Raji (cell line): Measurements from ENCODE around the gene PPP1R8.

Source experiments
- POLR2A ChIP-seq: IDR thresholded peaks from 2 replicates; pipeline ENCODE4 v1.6.1; 2011; ENCODE audit warnings: low read depth, low read length, control low read depth; ENCODE audit not compliant: insufficient read depth

Gene PPP1R8

DNA sequence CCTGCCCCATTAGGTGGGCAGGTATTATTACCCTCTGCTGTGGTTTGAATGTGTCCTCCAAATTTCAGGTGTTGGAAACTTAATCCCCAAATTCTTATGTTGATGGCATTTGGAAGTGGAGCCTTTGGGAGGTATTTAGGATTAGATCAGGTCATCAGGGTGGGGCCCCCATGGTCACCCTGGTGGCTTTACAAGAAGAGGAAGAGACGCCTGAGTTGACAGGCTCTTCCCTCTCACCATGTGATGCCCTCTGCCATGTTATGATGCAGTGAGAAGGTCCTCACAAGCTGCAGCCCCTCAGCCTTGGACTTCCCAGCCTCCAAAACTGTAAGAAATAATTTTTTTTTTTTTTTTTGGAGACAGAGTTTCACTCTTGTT lies 32.9 kb downstream of the PPP1R8 start:
- no peak for TF ChIP-seq POLR2A

GRCh38 chr1:27864264-27864895 lies 33.8 kb downstream of the PPP1R8 start:
- TF ChIP-seq POLR2A = 0 out of 2 replicates have a peak, but pooled peaks have one; percentile 16

- TF ChIP-seq POLR2A = no peak
Observed at GRCh38 chr1:27865821-27866220, 35.2 kb downstream of the PPP1R8 start.

DNA sequence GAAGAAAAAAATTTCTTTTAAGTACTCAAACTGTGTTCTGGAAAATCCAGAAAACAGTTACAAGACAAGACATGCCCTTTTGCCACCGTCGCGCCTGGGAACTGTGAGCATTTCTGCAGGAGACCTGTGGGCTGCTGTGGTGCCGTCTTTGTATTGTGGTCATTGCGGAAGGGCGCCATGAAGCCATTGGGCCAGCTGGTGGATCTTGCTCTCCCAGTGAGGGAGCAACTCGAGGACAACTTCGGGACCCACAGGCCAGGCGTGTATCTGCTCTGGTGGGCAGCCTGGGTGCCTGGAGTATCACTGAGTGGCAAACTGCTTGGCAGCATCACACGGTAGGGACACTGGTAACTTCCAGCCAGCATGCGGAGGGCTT lies 38.0 kb downstream of the PPP1R8 start:
- no peak for TF ChIP-seq POLR2A

DNA sequence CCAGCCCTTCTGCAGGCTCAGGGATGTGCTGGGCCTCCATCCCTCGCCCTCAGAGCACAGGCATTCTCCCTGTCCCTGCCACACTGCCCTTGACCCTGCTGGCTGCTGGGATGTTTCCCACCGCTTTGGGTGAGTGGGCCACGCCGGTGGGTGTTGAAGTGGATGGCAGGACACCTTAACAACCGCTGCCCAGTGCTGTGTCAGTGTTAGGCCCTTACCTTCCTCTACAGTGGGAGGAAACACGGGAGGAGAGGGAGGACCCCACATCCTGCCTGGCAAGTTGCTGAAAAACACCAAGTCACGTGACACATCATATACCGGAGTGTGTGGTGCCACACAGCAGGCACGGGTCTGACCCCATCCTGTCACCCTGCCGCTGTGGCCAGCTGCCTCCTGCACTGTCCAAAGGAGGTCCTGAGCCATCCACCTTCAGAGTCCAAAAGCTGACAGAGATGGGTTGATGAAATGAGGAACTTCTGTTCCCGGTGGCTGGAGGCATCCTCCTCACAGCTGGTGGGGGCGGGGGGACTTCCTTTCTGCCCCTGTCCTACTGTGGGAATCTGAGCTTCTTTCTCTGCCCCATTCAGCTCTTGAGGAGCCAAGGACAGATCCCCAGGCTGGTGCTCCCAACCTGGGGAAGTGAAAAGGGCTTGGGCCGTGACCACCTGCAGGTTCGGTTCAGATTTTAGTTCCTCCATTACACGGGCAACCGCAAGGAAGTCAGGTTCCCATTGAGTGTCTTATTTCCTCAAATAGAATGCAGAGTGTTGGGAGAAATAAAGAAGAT lies 38.5 kb downstream of the PPP1R8 start:
- TF ChIP-seq POLR2A = peak; percentile 71

DNA sequence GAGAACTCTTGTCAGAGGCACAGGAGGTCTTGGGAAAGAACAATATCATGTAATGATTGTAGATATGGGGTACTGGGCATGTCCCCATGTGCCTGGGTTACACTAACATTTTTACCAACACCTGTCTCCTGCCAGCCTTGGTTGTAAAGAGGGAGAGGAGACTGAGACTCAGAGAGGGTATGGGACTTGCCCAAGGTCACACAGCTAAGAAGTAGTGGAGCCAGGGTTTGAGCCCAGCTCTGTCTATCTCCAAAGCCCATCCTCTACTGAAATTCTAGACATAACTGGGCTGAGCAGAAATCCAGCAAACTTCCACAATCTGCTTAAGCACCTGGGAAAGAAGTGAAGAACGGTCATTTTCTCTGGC lies 39.1 kb downstream of the PPP1R8 start:
- TF ChIP-seq POLR2A = no peak

- peak; percentile 76 for TF ChIP-seq POLR2A
Observed at GRCh38 chr1:27872059-27872801, 41.6 kb downstream of the PPP1R8 start, which contains the start of gene THEMIS2. THEMIS2 (plus strand) TSS chr1:27872544; CDS start chr1:27872572, 28 bp downstream.

DNA sequence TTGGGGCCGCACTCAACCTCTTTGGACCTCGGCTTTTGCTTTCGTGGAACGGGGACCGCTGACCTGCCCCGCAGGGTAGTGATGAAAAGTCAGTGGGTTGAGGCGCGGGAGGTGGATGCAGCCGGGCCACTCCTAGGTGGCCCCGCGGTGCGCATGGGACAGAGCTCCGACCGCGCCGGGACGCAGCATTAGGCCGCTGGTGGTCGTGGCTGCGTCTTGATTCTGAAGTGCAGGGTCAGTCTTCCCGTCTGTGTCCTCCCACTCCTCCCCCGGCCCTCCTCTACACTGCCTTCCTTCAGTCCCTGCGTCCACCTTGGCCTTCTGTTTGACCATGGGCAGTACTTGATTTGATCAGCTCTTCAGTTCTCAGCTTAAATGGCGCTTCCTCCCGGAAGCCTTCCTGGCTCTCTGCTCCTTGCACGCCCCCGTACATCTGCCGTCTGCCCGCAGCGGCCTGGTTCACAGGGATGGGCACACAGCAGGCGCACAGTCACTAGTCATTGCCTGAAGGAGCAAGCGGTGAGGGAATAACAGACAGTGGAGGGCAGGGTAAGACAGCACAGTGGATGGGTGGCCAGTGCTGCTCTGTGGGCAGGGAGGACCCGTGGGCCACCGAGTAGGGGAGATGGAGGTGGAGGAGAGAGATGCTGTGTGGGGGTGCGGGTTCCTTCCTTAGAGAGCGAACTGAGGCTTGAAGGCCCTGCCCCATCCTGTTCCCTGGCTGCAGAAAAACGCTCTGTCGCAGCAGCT lies 42.4 kb downstream of the PPP1R8 start:
- TF ChIP-seq POLR2A = no peak

GRCh38 chr1:27873671-27874384 lies 43.2 kb downstream of the PPP1R8 start:
- no peak for TF ChIP-seq POLR2A

- TF ChIP-seq POLR2A = no peak
Observed at GRCh38 chr1:27876341-27877114, 45.9 kb downstream of the PPP1R8 start.

GRCh38 chr1:27877115-27877416 lies 46.5 kb downstream of the PPP1R8 start:
- TF ChIP-seq POLR2A = no peak

- TF ChIP-seq POLR2A = no peak
Observed at GRCh38 chr1:27878039-27878438, 47.5 kb downstream of the PPP1R8 start.

- no peak for TF ChIP-seq POLR2A
Observed at GRCh38 chr1:27878787-27879335, 48.3 kb downstream of the PPP1R8 start.

- TF ChIP-seq POLR2A = no peak
Observed at GRCh38 chr1:27879374-27880082, 48.9 kb downstream of the PPP1R8 start.

DNA sequence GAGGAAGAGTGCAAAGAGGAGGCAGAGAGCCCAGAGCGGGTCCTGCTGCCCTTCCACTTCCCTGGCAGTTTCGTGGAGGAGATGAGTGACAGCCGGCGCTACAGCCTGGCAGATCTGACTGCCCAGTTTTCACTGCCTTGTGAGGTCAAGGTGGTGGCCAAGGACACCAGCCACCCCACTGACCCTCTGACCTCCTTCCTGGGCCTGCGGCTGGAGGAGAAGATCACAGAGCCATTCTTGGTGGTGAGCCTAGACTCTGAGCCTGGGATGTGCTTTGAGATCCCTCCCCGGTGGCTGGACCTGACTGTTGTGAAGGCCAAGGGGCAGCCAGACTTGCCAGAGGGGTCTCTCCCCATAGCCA lies 51.9 kb downstream of the PPP1R8 start:
- no peak for TF ChIP-seq POLR2A
